ENCODE measurements around the gene FCAMR.
A peak's percentile ranks its signal among the peaks of the same experiment; 100 is the strongest.

FCAMR gene

DNA sequence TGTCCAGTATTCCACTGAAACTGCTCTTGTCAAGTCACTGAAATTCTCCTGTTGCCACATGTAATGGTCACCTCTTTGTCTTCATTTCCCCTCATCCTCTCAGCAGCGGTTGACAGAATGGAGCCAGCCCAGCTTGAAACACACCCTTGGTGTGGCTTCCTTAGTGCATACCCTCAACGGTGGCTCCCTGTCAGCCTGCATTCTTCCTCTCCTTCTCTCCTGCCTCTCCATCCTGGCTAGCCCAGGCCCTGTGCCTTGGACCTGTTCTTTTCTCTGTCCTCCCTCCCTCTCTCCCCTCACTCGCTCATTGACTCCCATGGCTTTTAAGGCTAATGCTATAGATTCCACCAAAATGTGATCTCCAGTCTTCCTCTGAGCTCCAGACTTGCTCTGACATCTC lies 52.2 kb downstream of the FCAMR start:
- in situ Hi-C loops (cut with HindIII; ENCODE audit: low sequenced_read_pairs), result no loop called here
- DNase-seq (ENCODE audit: low read depth, low spot score), result no peak
- TF ChIP-seq, protein P1, sequence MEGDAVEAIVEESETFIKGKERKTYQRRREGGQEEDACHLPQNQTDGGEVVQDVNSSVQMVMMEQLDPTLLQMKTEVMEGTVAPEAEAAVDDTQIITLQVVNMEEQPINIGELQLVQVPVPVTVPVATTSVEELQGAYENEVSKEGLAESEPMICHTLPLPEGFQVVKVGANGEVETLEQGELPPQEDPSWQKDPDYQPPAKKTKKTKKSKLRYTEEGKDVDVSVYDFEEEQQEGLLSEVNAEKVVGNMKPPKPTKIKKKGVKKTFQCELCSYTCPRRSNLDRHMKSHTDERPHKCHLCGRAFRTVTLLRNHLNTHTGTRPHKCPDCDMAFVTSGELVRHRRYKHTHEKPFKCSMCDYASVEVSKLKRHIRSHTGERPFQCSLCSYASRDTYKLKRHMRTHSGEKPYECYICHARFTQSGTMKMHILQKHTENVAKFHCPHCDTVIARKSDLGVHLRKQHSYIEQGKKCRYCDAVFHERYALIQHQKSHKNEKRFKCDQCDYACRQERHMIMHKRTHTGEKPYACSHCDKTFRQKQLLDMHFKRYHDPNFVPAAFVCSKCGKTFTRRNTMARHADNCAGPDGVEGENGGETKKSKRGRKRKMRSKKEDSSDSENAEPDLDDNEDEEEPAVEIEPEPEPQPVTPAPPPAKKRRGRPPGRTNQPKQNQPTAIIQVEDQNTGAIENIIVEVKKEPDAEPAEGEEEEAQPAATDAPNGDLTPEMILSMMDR (IDR thresholded peaks at IDR 0.05; ENCODE audit: low read depth, low read length), result no peak
- no peak overlapping the region for H3K4me3 ChIP-seq (ENCODE audit: low read depth, low read length)

DNA sequence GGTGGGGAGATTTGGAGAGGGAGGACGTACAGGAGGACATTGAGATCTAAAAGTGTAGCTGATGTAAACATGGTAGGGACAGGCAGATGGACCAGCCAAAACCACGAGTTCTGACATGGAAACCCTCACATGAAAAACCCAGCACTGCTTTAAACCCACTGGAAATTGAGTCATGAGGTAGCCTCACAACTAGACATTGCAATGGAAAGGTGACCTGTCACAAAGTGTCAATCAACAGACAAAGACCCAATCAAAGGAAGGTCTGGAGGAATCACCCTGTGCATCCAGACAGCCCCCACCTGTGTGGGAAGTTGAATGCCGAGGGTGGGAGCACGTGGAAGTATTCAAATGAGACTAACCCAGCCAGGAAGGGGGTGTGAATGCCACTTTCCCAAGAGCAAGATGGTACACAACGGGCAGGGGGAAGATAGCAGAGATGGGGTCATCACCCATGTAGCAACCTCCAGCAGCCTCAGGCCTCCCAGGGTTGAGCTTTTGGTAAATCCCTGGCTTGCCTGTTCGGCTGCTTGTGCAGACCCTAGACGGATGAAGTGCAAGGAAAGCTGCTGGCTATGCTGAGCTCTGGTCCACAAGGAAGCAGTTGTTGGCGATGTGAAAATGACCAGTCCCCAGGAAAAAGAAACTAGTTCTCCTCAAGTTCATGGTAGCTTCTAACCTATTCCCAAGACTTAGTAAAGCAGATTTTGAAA lies 54.1 kb downstream of the FCAMR start:
- TF ChIP-seq, protein P1 (IDR thresholded peaks at IDR 0.05; ENCODE audit: low read depth, low read length), result no peak
- in situ Hi-C loops (cut with HindIII; ENCODE audit: low sequenced_read_pairs), result no loop called here
- no peak overlapping the region for H3K4me3 ChIP-seq (ENCODE audit: low read depth, low read length)
- DNase-seq (ENCODE audit: low read depth, low spot score), result no peak

DNA sequence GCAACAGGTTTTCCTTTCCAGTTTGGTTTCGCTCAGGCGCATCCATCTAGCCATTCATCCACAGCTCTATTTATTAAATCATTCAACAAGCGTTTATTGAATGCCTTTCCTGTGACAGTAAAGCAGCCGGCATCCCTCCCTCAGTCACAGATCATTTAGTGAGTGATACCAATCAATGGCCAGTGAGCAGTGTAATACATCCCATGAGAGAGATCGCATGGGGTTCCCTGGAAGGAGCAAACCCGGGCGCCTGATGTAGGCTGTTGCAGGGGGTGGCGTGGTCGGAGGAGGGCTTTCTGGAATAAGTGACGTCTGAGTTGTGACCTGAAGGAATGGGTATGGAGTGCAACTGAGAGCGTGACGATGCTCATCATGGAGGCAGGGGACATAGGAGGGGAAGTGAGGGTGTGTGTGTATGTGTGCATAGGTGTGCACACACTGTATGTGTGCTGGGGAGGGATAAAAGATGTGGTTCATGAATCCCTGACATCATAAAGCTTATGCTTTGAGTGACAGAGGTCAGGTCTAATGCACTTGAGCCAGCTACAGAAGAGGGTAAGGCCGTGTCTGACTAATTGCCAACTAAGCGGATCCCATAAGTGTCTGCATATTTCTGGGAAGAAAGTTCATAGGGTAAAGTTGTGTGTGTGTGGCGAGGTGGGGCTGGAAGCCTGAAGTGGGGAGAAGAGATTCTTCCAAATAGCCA lies 55.1 kb downstream of the FCAMR start:
- TF ChIP-seq, protein P1 (IDR thresholded peaks at IDR 0.05; ENCODE audit: low read depth, low read length), result no peak
- in situ Hi-C loops (cut with HindIII; ENCODE audit: low sequenced_read_pairs), result no loop called here
- no peak for DNase-seq (ENCODE audit: low read depth, low spot score)
- no peak overlapping the region for H3K4me3 ChIP-seq (ENCODE audit: low read depth, low read length)

DNA sequence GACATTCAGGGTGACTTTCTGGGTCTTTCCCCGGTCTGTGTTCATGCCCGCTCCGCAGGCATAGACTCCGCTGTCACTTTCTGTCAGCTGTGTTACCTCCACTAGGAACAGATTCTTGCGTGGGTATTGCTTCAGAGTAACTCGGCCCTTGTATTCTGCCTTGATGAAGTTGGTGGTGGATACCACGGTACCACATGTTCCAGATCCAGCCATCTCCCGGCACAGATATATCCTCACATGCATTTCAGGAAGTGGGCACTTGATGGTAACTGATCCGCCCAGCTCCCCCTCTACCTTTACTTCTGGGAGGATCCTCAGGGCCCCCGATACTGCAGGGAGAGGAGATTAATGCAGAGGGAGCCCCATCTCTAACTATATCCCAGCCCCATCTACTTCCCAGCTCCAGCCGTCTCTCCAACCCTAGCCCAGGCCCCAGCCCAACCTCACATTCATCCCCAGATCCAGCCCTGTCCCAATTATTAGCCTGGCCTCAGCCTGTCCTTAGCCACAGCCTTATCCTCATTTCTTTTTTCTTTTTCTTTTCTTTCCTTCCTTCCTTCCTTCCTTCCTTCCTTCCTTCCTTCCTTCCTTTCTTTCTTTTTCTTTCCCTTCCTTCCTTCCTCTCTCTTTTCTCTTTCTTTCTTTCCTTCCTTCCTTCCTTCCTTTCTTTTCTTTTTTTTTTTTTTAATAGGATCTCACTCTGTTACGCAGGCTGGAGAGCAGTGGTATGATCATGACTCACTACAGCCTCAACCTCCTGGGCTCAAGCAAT lies 56.3 kb downstream of the FCAMR start:
- no peak for DNase-seq (ENCODE audit: low read depth, low spot score)
- H3K4me3 ChIP-seq (ENCODE audit: low read depth, low read length), result no peak overlapping the region
- TF ChIP-seq, protein P1 (IDR thresholded peaks at IDR 0.05; ENCODE audit: low read depth, low read length), result no peak
- in situ Hi-C loops (cut with HindIII; ENCODE audit: low sequenced_read_pairs), result no loop called here

DNA sequence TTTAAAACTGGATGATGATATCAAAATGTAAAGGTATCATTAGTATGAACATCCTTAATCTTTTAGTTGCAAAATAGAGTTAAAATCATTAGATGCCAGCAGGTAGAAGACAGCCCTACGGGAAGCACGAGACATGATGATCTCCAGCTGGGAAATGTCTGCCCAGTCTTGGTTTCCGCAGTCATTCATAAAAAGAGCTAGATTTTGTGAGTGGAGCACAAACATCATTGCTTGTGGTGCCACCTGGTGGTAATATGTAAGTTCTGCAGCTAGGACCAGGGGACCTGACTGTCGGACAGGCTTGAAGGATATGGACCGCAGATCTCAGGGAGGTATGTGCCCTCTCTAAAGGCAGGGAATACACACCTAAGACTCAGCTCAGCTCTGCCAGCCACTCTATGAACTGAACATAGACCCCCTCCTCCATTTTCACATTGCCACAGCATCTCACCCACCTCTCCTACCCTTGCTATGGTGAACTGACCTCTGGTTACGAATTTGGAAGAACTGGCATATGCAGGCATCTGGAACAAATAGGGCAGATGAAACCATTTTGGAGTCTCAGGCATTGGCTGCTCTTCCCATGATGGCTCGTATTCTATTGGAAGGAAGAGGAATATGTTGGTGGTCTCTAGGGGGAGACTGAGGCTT lies 57.7 kb downstream of the FCAMR start:
- TF ChIP-seq, protein P1 (IDR thresholded peaks at IDR 0.05; ENCODE audit: low read depth, low read length), result peak; percentile 80
- DNase-seq (ENCODE audit: low read depth, low spot score), result peak; percentile 73
- no peak overlapping the region for H3K4me3 ChIP-seq (ENCODE audit: low read depth, low read length)
- in situ Hi-C loops (cut with HindIII; ENCODE audit: low sequenced_read_pairs), result no loop called here

DNA sequence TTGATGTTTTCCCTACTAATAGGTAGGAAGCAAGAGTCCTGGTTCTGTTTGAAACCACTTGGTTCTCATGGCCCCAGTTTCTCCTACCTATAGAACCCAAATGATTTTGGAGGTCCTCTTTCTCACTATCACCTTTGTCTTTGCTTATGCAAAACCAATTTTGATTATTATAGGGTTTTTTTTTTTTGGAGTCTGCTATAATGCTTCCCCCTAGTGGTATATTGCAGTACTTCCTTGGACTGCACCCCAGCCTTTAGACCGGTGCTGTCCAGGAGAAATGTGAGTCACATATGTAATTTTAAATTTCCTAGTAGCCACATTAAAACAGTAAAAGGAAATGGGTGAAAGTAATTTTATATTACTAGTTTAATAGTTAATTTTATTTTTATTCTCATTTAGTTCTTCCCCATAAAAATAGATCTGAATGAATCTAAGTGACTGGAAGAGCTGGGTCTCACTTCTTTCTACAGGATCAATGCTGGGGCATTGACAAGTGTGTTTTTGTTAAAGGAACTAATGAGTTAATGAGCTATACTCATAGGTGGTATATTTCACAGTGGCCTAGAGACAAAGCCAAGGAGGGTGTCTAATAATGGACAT lies 59.1 kb downstream of the FCAMR start:
- DNase-seq (ENCODE audit: low read depth, low spot score), result peak; percentile 81
- no peak overlapping the region for H3K4me3 ChIP-seq (ENCODE audit: low read depth, low read length)
- TF ChIP-seq, protein P1 (IDR thresholded peaks at IDR 0.05; ENCODE audit: low read depth, low read length), result peak; percentile 81
- in situ Hi-C loops (cut with HindIII; ENCODE audit: low sequenced_read_pairs), result no loop called here
